Spleen (tissue), 7 donors: ENCODE data around the gene FBXO38.

Experiments used
- CTCF ChIP-seq, 11 experiments: fragments of 200-600 bp in 7 of 11; fragments of 450-650 bp in 4 of 11; sonication (generic) in 4 of 11; IDR thresholded peaks in 8 of 11; conservative IDR thresholded peaks in 3 of 11; 1 replicate in 7 of 11; 2 replicates in 4 of 11; pipeline versions ENCODE4 v1.4.0 to v1.8.0; 2016 to 2021; ENCODE audit warnings: antibody characterized with exemption in 11 of 11, inconsistent platforms in 4 of 11, mild to moderate bottlenecking in 1 of 11
- POLR2A ChIP-seq, 3 donors: fragments of 450-650 bp; IDR thresholded peaks; one replicate each; pipeline ENCODE4 v1.5.1; 2017; ENCODE audit warnings: antibody characterized with exemption in 3 of 3, mild to moderate bottlenecking in 1 of 3
- donor health status: DM: no; HTN: no; CAD: no; lungs with moderate emphysema.
- donor health status: DM: no; HTN: no; CAD: no.
- donor health status: DM: no; HTN: no; CAD: no.

GRCh38 chr5:148476302-148476701 is 92.5 kb downstream of the FBXO38 start:
- TF ChIP-seq CTCF (IDR thresholded peaks at IDR 0.05 in 8 of 11, conservative IDR thresholded peaks at IDR 0.05 in 3 of 11) (no peak), POLR2A (IDR thresholded peaks at IDR 0.05) (no peak)
